Gastrocnemius medialis (tissue), 4 donors: ENCODE results near the gene ATP6V1F.

Experiments used
- POLR2A ChIP-seq, 2 donors: fragments of 450-650 bp; IDR thresholded peaks; one replicate each; pipeline ENCODE4 v1.6.1; 2017; ENCODE audit warnings: antibody characterized with exemption in 2 of 2, mild to moderate bottlenecking in 2 of 2, moderate library complexity in 2 of 2
- TF ChIP-seq, protein P1 (sequence below), 5 experiments: fragments of 450-650 bp in 3 of 5; fragments of 200-600 bp in 2 of 5; sonication (generic) in 2 of 5; IDR thresholded peaks in 4 of 5; conservative IDR thresholded peaks in 1 of 5; 1 replicate in 4 of 5; 2 replicates in 1 of 5; pipeline ENCODE4 v1.5.1; 2016 to 2019; ENCODE audit warnings: antibody characterized with exemption in 5 of 5, mild to moderate bottlenecking in 3 of 5, moderate library complexity in 3 of 5

DNA sequence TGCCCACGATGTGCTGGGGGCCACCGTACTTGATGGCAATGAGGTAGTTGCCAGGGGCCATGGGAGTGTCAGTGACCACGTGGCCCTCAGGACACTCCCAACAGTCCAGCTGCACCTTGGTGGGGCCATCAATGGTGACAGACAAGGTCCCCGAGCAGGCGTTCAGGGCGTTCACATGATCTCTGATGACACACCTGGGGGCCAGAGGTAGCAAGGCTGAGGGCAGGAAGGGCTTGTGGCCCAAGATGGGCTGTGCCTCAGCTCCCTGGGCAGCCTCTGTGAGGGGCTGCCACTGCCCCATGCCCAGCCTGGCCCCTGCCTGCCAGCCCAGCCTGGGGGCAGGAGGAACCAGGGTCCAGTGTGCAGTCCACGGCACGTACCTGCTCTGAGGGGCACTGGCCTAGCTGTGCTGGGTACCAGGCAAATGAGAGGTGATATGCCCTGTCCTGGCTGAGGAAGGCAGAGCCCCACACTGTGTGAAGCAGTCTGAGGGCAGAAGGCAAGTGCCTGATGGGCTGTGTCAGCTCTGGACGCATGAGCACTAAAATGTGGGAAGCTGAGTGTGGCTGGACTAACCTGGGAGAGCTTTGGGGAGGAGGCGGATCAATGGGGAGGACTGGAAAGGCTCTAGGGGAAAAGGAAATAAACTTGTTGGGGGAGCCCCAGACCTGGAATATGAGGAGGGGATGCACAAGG is 51.4 kb downstream of the ATP6V1F start:
- no peak for TF ChIP-seq POLR2A (IDR thresholded peaks at IDR 0.05)
- TF ChIP-seq, protein P1, sequence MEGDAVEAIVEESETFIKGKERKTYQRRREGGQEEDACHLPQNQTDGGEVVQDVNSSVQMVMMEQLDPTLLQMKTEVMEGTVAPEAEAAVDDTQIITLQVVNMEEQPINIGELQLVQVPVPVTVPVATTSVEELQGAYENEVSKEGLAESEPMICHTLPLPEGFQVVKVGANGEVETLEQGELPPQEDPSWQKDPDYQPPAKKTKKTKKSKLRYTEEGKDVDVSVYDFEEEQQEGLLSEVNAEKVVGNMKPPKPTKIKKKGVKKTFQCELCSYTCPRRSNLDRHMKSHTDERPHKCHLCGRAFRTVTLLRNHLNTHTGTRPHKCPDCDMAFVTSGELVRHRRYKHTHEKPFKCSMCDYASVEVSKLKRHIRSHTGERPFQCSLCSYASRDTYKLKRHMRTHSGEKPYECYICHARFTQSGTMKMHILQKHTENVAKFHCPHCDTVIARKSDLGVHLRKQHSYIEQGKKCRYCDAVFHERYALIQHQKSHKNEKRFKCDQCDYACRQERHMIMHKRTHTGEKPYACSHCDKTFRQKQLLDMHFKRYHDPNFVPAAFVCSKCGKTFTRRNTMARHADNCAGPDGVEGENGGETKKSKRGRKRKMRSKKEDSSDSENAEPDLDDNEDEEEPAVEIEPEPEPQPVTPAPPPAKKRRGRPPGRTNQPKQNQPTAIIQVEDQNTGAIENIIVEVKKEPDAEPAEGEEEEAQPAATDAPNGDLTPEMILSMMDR (IDR thresholded peaks at IDR 0.05 in 4 of 5, conservative IDR thresholded peaks at IDR 0.05 in 1 of 5), result no peak
